ENCODE data around the gene DNASE1L3.

Gene DNASE1L3

GRCh38 chr3:58177747-58178527, 32.8 kb downstream of the DNASE1L3 start:
- DNase-seq (ENCODE audit: low spot score), result peak; percentile 66

DNA sequence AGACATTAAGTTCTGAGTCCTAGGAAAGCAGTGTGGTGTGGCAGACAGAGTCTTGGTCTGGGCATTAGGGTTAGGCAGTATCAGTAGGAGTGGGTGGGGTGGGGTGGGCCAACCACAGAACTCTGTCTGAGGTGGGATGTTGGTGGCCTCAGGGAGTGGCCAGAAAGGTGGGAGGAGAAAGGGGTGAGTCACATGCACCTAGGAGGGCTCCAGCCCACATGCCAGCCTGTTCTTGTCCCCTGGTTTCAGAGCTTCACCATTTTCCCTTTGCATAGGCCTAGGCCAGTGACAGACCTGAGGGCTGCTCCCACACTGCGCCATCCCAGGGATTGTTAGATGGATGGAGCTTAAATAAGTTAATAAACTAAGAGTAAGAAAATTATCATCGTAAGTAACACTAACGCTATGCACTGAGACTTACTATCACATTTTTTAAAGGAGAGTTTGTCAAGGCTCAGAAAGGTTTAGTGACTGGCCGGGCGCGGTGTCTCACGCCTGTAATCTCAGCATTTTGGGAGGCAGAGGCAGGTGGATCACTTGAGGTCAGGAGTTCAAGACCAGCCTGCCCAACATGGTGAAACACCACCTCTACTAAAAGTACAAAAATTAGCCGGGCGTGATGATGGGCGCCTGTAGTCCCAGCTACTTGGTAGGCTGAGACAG, 33.8 kb downstream of the DNASE1L3 start:
- no peak for DNase-seq (ENCODE audit: low spot score)

GRCh38 chr3:58176185-58176530, 34.6 kb downstream of the DNASE1L3 start:
- no peak for DNase-seq (ENCODE audit: low spot score)

- DNase-seq (ENCODE audit: low spot score), result no peak
These were observed 35.2 kb downstream of the DNASE1L3 start for GRCh38 chr3:58175437-58176184.

- DNase-seq (ENCODE audit: low spot score), result no peak
These were observed 35.7 kb downstream of the DNASE1L3 start for GRCh38 chr3:58175187-58175436.

GRCh38 chr3:58173669-58174398, 36.9 kb downstream of the DNASE1L3 start:
- DNase-seq (ENCODE audit: low spot score), result no peak

- no peak for DNase-seq (ENCODE audit: low spot score)
These were observed 37.6 kb downstream of the DNASE1L3 start for GRCh38 chr3:58173029-58173668.

DNA sequence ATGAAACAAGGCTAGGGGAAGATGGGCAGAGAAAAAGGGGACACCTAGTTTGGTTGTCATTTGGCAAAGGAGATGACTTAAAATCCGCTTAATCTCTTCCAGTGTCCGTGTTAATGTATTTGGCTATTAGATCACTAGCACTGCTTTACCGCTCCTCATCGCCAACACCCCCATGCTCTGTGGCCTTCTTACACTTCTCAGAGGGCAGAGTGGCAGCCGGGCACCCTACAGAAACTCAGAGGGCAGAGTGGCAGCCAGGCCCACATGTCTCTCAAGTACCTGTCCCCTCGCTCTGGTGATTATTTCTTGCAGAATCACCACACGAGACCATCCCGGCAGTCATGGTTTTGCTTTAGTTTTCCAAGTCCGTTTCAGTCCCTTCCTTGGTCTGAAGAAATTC, 39.6 kb downstream of the DNASE1L3 start:
- DNase-seq (ENCODE audit: low spot score), result no peak

DNA sequence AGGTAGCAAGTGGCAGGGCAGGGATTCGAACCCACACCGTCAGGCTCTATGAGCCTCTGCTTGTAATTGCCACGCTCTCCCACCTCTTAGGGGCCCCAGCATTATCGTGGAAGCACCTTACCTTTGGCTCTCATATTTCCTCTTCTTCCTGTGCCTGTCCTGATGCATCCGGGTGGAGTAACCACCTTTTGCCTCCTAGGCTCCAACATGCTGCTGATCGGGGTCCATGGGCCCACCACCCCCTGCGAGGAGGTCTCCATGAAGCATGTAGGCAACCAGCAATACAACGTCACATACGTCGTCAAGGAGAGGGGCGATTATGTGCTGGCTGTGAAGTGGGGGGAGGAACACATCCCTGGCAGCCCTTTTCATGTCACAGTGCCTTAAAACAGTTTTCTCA, 40.4 kb downstream of the DNASE1L3 start:
- DNase-seq (ENCODE audit: low spot score), result no peak

- DNase-seq (ENCODE audit: low spot score), result no peak
These were observed 41.4 kb downstream of the DNASE1L3 start for GRCh38 chr3:58169371-58169770.

DNA sequence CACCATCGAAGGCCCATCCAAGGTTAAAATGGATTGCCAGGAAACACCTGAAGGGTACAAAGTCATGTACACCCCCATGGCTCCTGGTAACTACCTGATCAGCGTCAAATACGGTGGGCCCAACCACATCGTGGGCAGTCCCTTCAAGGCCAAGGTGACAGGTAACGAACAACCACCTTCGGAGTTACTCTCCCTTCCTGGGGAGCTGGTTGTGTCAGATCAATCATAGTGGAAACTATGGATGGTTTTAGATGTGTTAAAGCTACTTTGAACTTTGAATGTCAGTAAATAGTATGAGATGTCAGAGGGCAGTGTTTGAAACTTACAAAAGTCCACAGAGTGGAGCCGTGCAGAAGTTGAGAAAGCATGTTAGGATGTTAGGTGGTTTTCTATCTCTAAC, 42.3 kb downstream of the DNASE1L3 start:
- no peak for DNase-seq (ENCODE audit: low spot score)

DNA sequence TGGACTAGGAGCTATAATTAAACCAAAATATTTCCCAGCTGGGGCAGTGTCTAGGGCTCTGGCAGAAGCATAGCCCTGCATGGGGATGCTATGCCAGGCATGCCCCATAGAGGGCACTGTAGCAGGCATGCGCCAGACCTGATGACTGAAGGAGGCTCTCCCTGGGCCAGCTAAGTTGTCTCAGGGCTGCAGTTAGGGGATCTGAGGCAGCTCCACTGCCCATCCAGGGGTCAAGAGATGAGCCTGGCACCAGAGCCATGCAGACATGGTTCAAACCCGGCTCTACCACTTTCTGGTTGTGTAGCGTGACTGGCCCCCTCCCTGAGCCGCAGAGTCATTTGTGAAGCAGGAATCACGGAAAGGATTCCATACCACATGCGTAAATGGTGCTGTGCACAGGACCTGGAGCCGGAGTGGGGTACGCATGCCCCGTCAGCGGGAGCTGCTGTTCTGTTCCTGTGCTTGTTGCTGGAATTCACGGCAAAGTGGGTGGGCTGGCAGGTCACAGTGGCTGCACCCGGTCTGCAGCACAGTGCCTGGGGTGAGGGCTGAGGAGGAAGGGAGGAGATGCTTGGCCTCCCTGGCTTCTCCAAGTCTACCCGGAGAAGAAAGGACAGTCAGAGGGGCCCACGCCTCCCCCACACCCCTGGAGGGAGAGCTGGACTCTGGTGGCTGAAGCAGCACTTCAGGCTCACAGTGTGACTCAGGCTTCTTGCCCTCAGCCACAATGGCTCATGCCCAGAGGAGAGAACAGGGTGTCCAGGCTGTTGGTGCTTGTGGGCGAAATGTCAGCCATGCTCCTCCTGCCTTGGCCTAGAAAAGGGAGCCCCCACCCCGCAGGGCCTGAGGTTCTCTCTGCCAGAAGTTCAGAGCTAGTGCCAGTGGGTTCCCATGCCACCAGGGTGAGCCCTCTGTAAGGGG, 43.1 kb downstream of the DNASE1L3 start:
- DNase-seq (ENCODE audit: low spot score), result peak; percentile 57

DNA sequence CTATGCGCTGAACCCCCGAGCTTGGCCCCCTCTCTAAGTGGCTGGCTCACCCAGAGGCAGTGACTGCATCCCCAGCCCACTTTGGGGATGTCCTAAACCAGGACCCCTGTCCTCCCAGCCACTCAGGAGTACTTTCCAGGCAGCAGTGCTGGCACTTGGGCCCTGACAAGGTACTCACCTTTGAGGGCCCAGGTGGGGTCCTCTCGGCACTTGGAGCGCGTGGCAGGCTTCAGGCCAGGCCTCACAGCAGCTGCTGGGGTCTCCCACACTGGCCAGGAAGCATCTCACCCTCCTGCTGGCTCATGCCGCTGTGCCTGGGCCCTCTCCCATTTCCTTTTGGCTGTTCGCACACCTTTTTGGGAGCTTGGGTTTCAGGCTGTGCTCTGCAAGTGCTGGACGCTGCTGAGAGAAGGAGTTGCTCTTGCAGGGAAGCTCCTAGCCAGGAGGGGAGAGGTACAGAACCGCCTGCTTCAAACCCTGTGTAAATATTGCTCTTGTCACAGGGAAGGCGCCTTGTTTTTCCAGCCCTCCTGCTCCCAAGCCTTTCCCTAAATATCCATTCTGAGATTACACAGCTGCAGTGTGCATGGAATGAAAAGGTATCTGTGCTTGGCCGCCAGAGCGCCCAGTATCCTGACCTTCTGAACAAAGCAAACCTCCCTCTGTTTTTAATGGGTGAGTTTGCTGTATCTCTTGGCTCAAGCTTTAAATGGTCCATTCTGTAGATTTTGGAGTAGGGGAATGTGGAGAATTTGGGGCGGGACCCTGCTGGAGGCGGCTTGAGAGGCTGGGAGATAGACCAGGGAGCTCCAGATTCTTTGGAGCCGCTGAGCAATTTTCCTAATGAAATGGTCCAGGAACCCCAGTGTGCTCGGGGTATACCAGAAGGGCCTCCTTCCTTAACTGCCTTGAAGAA, 45.6 kb downstream of the DNASE1L3 start:
- DNase-seq (ENCODE audit: low spot score), result no peak

DNA sequence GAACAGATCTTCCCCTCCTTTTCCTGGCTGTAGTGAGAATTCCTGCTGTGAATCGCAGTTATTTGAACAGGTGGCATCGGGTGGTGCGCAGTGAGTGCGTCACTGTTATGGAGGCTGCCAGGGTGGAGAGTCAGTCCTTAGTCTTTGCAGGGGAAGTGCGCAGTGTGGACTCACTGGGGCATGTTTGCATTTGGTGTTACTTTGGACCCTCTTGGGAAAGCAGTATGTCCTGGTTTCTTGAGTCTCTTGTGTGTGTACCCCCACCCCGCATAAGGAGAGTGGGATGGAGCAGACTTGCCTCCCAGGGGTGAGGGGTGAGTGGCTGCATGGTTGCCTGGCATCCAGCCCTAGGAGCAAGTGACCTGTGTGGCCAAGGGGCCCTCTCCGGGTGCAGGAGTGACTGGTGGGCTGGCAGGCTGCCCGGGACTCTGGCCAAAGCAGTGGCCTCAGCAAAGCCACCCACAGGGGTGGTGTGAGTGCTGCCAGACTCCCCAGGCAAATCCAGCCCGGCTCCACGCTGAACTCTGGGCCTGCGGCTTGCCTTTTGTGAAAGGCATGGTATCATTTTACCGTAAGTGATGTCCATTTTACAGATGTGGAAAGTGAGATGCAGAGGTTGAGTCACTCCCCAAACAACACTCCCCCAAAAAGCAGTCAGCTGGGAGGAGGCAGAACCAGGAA, 46.4 kb downstream of the DNASE1L3 start:
- no peak for DNase-seq (ENCODE audit: low spot score)

DNA sequence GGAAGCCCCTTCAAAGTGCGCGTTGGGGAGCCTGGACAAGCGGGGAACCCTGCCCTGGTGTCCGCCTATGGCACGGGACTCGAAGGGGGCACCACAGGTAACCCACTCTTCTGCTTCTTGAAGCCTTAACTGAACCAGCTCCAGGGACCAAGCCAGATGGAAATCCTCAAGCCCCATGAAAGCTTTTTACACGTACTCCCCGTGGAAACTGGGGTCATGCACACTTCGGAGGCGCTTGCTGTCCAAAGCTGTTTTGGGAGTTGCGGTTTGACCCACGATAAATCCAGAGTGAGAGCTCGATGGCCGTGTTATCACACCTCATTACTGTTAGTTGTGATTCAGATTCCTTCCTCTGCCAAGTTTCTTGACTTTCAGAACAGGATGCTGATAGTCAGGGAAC, 47.5 kb downstream of the DNASE1L3 start:
- DNase-seq (ENCODE audit: low spot score), result no peak

DNA sequence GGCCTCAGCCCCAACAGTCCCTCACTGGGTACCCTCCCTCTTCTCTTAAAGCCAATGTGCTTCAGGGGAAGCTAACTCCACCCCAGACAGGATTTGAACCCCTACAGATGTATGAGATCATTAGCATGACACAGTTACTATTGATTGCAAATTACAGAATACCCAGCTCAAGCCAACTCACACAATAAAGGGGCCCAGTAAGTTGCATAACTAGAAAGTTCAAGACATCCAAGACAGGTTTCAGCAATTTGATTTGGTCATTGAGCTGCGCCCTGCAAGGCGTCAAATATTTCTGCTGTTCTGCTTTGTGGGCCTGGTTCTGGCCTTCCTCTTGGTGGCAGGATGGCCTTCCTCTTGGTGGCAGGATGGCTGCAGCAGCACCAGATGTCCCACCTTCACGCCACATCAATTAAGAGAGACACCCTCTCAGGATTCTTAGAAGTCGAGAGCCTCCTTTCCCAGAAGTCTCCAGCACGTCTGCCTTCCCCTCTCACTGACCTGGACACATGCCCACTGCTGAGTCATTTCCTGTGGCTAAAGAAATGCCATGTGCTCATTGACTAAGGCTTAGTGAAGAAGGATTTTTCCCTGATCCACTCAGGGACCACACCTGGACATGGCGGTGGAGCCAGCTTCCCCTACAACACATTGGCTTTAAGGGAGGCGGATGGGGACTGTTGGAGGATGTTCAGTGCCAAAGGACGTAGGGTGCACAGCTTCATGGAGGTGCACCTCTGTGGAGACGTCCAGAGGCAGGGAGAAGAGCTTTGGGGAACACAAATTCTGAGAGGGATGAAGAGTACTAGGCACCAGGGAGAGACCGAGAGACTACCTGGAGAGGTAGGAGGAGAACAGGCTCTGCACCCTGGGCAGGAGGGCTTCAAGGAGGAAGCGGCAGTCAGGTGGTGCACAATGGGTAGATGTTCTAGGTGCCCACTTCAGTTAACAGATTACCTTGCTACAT, 49.1 kb downstream of the DNASE1L3 start:
- DNase-seq (ENCODE audit: low spot score), result no peak

GRCh38 chr3:58160399-58160798, 50.4 kb downstream of the DNASE1L3 start:
- DNase-seq (ENCODE audit: low spot score), result no peak

DNA sequence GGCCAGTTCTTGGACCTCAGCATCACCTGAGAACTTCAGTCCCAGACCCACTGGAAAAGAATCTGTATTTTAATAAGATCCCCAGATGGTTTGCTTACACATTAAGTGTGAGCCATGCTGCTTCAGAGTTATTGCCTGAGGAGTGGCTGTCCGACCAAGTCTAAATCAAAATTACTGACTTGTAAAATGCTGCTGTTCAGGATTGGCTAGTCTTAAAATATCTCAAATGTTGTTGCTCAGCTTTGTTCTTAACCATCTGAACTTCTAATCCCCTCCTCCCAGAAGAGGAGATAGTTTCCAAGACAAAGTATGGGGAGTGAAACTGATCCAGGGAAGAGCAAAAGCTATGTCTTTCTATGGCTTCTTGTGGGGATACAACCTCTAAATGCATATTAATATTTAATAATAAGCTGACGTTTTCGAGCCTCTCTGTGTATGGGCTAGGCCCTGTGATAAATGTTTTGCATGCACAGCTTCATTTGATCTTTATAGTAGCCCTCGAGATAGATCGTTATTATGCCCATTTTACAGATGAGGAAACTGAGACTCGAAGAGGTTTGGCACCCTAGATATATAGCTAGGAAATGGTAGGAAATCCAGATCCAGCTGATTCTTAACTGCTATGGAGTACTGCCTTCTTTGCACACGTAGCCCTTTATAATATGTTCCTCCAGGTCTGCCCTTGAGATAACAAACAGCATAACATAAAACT, 52.2 kb downstream of the DNASE1L3 start:
- no peak for DNase-seq (ENCODE audit: low spot score)

All from pons (tissue), 1 donor.